Central memory CD8-positive, alpha-beta T cell (primary cell): ENCODE measurements around the gene TMEM140.

Experiments
- ATAC-seq: fragments of 150-1000 bp; cut with Tn5 transposase; replicated peaks from 2 replicates; pipeline ENCODE4 v1.10.0; 2022; ENCODE audit warnings: mild to moderate bottlenecking, moderate FRiP score, moderate number of reproducible peaks; ENCODE audit not compliant: poor library complexity, severe bottlenecking; ENCODE audit errors: extremely low read depth
- DNase-seq, 2 donors: peaks; one replicate each; pipeline ENCODE4 v3.0.0; 2021; ENCODE audit warnings: low spot score in 2 of 2
- H3K27ac Mint-ChIP-seq: one replicate; pipeline ENCODE4 v1.8.0; 2022; ENCODE audit warnings: low read depth, mild to moderate bottlenecking, moderate library complexity, mixed read lengths
- H3K27me3 Mint-ChIP-seq: one replicate; pipeline ENCODE4 v1.8.0; 2022; ENCODE audit warnings: mixed read lengths
- H3K36me3 Mint-ChIP-seq: one replicate; pipeline ENCODE4 v1.8.0; 2022; ENCODE audit warnings: mild to moderate bottlenecking, moderate library complexity, mixed read lengths; ENCODE audit not compliant: insufficient read depth
- H3K4me1 Mint-ChIP-seq: one replicate; pipeline ENCODE4 v1.8.0; 2022; ENCODE audit warnings: mixed read lengths
- H3K4me3 Mint-ChIP-seq: one replicate; pipeline ENCODE4 v1.8.0; 2022; ENCODE audit warnings: mild to moderate bottlenecking, moderate library complexity, mixed read lengths
- H3K9me3 Mint-ChIP-seq: one replicate; pipeline ENCODE4 v1.8.0; 2022; ENCODE audit warnings: mixed read lengths

The TMEM140 gene

GRCh38 chr7:135143885-135144668 lies 3.8 kb upstream of the TMEM140 start:
- Mint-ChIP-seq H3K27me3 (no peaks in the 10 kb centered on the region), H3K4me3 (no peak overlapping the region), H3K9me3 (no peaks in the 10 kb centered on the region), H3K4me1 (peaks cover 32% of the 10 kb centered on the region), H3K36me3 (peaks cover 12% of the 10 kb centered on the region), H3K27ac (no peak overlapping the region)
- DNase-seq (no peak), ATAC-seq (no peak)

GRCh38 chr7:135147341-135147898 lies 452 bp upstream of the TMEM140 start:
- Mint-ChIP-seq H3K36me3 (peaks cover 12% of the 10 kb centered on the region), H3K27ac (peak overlapping the region; percentile 92), H3K4me1 (peaks cover 58% of the 10 kb centered on the region), H3K4me3 (peak overlapping the region; percentile 81), H3K27me3 (no peaks in the 10 kb centered on the region), H3K9me3 (no peaks in the 10 kb centered on the region)
- DNase-seq = no peak
- ATAC-seq = peak; percentile 12

GRCh38 chr7:135150072-135150782 lies 2.4 kb downstream of the TMEM140 start:
- DNase-seq (no peak), ATAC-seq (no peak)
- Mint-ChIP-seq H3K4me3 (peak overlapping the region; percentile 81), H3K27me3 (no peaks in the 10 kb centered on the region), H3K9me3 (peaks cover 8% of the 10 kb centered on the region), H3K4me1 (peaks cover 78% of the 10 kb centered on the region), H3K27ac (peak overlapping the region; percentile 92), H3K36me3 (peaks cover 17% of the 10 kb centered on the region)

- Mint-ChIP-seq H3K4me1 (peaks cover 75% of the 10 kb centered on the region), H3K36me3 (peaks cover 16% of the 10 kb centered on the region), H3K27ac (peak overlapping the region; percentile 0), H3K27me3 (no peaks in the 10 kb centered on the region), H3K4me3 (peak overlapping the region; percentile 81), H3K9me3 (peaks cover 11% of the 10 kb centered on the region)
- ATAC-seq = no peak
- no peak for DNase-seq
Measured at GRCh38 chr7:135151132-135151531, 3.3 kb downstream of the TMEM140 start.

GRCh38 chr7:135151533-135151932 lies 3.7 kb downstream of the TMEM140 start:
- peak overlapping the region; percentile 31 for H3K4me3 Mint-ChIP-seq
- H3K27ac Mint-ChIP-seq = peak overlapping the region; percentile 0
- peaks cover 75% of the 10 kb centered on the region for H3K4me1 Mint-ChIP-seq
- peaks cover 15% of the 10 kb centered on the region for H3K36me3 Mint-ChIP-seq
- ATAC-seq (no peak), DNase-seq (no peak)
- peaks cover 15% of the 10 kb centered on the region for H3K9me3 Mint-ChIP-seq
- H3K27me3 Mint-ChIP-seq = no peaks in the 10 kb centered on the region

- Mint-ChIP-seq H3K27me3 (no peaks in the 10 kb centered on the region), H3K4me3 (peak overlapping the region; percentile 48), H3K27ac (no peak overlapping the region), H3K36me3 (peaks cover 17% of the 10 kb centered on the region), H3K9me3 (peaks cover 19% of the 10 kb centered on the region), H3K4me1 (peaks cover 75% of the 10 kb centered on the region)
- ATAC-seq (no peak), DNase-seq (no peak)
Measured at GRCh38 chr7:135152442-135152841, 4.6 kb downstream of the TMEM140 start.

GRCh38 chr7:135154734-135155133 lies 6.9 kb downstream of the TMEM140 start:
- ATAC-seq (no peak), DNase-seq (no peak)
- Mint-ChIP-seq H3K4me3 (no peak overlapping the region), H3K9me3 (peaks cover 19% of the 10 kb centered on the region), H3K27me3 (no peaks in the 10 kb centered on the region), H3K36me3 (peaks cover 12% of the 10 kb centered on the region), H3K4me1 (peaks cover 84% of the 10 kb centered on the region), H3K27ac (no peak overlapping the region)

GRCh38 chr7:135156290-135156689 lies 8.4 kb downstream of the TMEM140 start:
- no peak for DNase-seq
- ATAC-seq = no peak
- Mint-ChIP-seq H3K9me3 (peaks cover 19% of the 10 kb centered on the region), H3K27ac (peak overlapping the region; percentile 64), H3K27me3 (no peaks in the 10 kb centered on the region), H3K4me3 (no peak overlapping the region), H3K36me3 (peaks cover 14% of the 10 kb centered on the region), H3K4me1 (peaks cover 85% of the 10 kb centered on the region)

GRCh38 chr7:135158141-135158655 lies 10.3 kb downstream of the TMEM140 start:
- no peak for ATAC-seq
- Mint-ChIP-seq H3K36me3 (peaks cover 13% of the 10 kb centered on the region), H3K27me3 (no peaks in the 10 kb centered on the region), H3K9me3 (peaks cover 25% of the 10 kb centered on the region), H3K4me1 (peaks cover 87% of the 10 kb centered on the region), H3K27ac (peak overlapping the region; percentile 80), H3K4me3 (no peak overlapping the region)
- no peak for DNase-seq

GRCh38 chr7:135158874-135159273 lies 11.0 kb downstream of the TMEM140 start:
- peak overlapping the region; percentile 80 for H3K27ac Mint-ChIP-seq
- peaks cover 25% of the 10 kb centered on the region for H3K9me3 Mint-ChIP-seq
- peak overlapping the region; percentile 25 for H3K4me3 Mint-ChIP-seq
- peaks cover 86% of the 10 kb centered on the region for H3K4me1 Mint-ChIP-seq
- H3K27me3 Mint-ChIP-seq = no peaks in the 10 kb centered on the region
- H3K36me3 Mint-ChIP-seq = peaks cover 13% of the 10 kb centered on the region
- ATAC-seq = no peak
- no peak for DNase-seq

GRCh38 chr7:135159359-135160085 lies 11.7 kb downstream of the TMEM140 start:
- no peaks in the 10 kb centered on the region for H3K27me3 Mint-ChIP-seq
- no peak for DNase-seq
- H3K4me1 Mint-ChIP-seq = peaks cover 85% of the 10 kb centered on the region
- H3K4me3 Mint-ChIP-seq = peak overlapping the region; percentile 25
- peaks cover 12% of the 10 kb centered on the region for H3K36me3 Mint-ChIP-seq
- peak overlapping the region; percentile 80 for H3K27ac Mint-ChIP-seq
- no peak for ATAC-seq
- H3K9me3 Mint-ChIP-seq = peaks cover 23% of the 10 kb centered on the region
